Breast epithelium (tissue), 4 donors: Measurements from ENCODE around the gene SEPHS2. TPM values are rescaled to one million over a fixed set of nuclear protein-coding genes. Genes with fewer than 3 reads are reported as not detected.

Experiments used
- DNase-seq, 2 donors: peaks; one replicate each; pipeline ENCODE4 v3.0.0-alpha.2; 2019; ENCODE audit warnings: low spot score in 2 of 2
- H3K27ac ChIP-seq, 2 donors: fragments of 200-600 bp; sonication (generic) in 1 of 2; one replicate each; pipeline ENCODE4 v1.5.1; 2016 to 2019; ENCODE audit warnings: mild to moderate bottlenecking in 1 of 2
- H3K27me3 ChIP-seq, 2 donors: fragments of 200-600 bp; sonication (generic) in 1 of 2; one replicate each; pipeline versions ENCODE4 v1.5.1 to v1.6.0; 2017 to 2019; ENCODE audit warnings: control low read depth in 1 of 2, mild to moderate bottlenecking in 1 of 2
- H3K36me3 ChIP-seq: fragments of 200-600 bp; one replicate; pipeline ENCODE4 v1.5.1; 2019
- H3K4me1 ChIP-seq, 2 donors: fragments of 200-600 bp; sonication (generic); one replicate each; pipeline ENCODE4 v1.5.1; 2016 to 2019; ENCODE audit warnings: control low read depth in 1 of 2
- H3K4me3 ChIP-seq, 3 donors: fragments of 200-600 bp; sonication (generic); 1 replicate in 2 of 3; 2 replicates in 1 of 3; pipeline ENCODE4 v1.5.1; 2016 to 2019; ENCODE audit warnings: mild to moderate bottlenecking in 3 of 3, moderate library complexity in 2 of 3
- H3K9me3 ChIP-seq, 2 donors: fragments of 200-600 bp; sonication (generic) in 1 of 2; one replicate each; pipeline ENCODE4 v1.5.1; 2016 to 2019; ENCODE audit warnings: control low read depth in 1 of 2
- POLR2A ChIP-seq: fragments of 450-650 bp; IDR thresholded peaks from one replicate; pipeline ENCODE4 v1.6.1; 2016; ENCODE audit warnings: antibody characterized with exemption, mild to moderate bottlenecking, moderate library complexity
- POLR2AphosphoS5 ChIP-seq, 3 donors: sonication (generic); formaldehyde crosslinking; IDR thresholded peaks; one replicate each; pipeline ENCODE4 v1.6.1; 2017; ENCODE audit warnings: antibody characterized with exemption in 3 of 3
- intact Hi-C: fragments of 100-400 bp; cut with DNase I; formaldehyde crosslinking; loops from one replicate; pipeline ENCODE4 v1.15.1; 2023; ENCODE audit warnings: low total_unique reads
- total RNA-seq, 3 donors: library from RNA; depleted of rRNA; stranded (reverse); fragments of >200 nt; gene quantifications; one replicate each; pipeline ENCODE4 v1.1.0, GENCODE V29; 2016
- TF ChIP-seq, protein P1 (sequence below), 3 donors: fragments of 450-650 bp; IDR thresholded peaks; one replicate each; pipeline ENCODE4 v1.5.1; 2016 to 2017; ENCODE audit warnings: antibody characterized with exemption in 3 of 3, mild to moderate bottlenecking in 3 of 3, moderate library complexity in 3 of 3

The SEPHS2 gene
- total RNA-seq, 3 donors from 2014 or later = 28.8 to 44.5 (median 40.6) TPM

DNA sequence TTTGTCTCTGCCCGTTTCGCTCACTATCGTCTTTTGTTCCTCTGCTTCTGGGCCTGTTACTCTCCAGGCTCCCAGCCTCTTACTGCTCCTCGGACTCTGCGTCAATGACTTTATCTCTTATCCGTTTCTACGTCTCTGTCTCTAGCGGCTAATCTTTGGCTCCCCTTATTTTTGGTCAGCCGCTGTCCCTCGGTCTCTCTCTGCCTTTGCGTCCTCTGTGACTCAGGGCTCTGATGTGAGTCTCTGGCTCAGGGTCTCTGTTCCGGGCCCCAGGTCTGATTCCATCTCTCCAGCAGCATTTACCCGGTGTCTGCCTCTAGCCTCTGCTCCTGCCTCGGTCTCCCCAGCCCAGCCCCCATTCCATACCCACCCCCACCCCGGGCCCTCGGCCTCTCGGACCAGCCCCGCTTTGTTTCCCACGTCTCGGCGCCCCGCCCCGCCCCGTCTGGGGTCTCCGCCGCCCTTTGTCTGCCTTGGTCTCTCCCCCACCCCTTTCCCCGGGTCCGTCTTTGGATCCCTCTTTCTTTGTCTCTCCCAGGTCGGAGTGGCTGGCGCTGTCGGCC lies 51.0 kb downstream of the SEPHS2 start:
- TF ChIP-seq POLR2AphosphoS5 (IDR thresholded peaks at IDR 0.05) = no peak
- TF ChIP-seq POLR2A = no peak
- TF ChIP-seq, protein P1, sequence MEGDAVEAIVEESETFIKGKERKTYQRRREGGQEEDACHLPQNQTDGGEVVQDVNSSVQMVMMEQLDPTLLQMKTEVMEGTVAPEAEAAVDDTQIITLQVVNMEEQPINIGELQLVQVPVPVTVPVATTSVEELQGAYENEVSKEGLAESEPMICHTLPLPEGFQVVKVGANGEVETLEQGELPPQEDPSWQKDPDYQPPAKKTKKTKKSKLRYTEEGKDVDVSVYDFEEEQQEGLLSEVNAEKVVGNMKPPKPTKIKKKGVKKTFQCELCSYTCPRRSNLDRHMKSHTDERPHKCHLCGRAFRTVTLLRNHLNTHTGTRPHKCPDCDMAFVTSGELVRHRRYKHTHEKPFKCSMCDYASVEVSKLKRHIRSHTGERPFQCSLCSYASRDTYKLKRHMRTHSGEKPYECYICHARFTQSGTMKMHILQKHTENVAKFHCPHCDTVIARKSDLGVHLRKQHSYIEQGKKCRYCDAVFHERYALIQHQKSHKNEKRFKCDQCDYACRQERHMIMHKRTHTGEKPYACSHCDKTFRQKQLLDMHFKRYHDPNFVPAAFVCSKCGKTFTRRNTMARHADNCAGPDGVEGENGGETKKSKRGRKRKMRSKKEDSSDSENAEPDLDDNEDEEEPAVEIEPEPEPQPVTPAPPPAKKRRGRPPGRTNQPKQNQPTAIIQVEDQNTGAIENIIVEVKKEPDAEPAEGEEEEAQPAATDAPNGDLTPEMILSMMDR (IDR thresholded peaks at IDR 0.05) = no peak
- Histone ChIP-seq H3K27ac (peak overlapping the region; percentile 76 to 77), H3K36me3 (no peaks in the 10 kb centered on the region), H3K27me3 (no peaks in the 10 kb centered on the region), H3K4me3 (peak overlapping the region; percentile 72 to 93 (median 72)), H3K9me3 (no peaks in the 10 kb centered on the region), H3K4me1 (peaks cover 0 to 9% of the 10 kb centered on the region in 2 donors)
- intact Hi-C loops = no loop called here
- no peak for DNase-seq

Other genes with a start within 250 kb of the SEPHS2 start
- gene SULT1A3, start 246.6 kb downstream of the SEPHS2 start, total RNA-seq = 10 to 100 TPM; 12.3 to 27.0 (median 15.7) TPM
- 10 to 100 TPM in 2 of 3 donors, 1 to 10 TPM in 1; 5.9 to 14.0 (median 10.2) TPM for gene NPIPB13, start 197.4 kb downstream of the SEPHS2 start, total RNA-seq
- 10 to 100 TPM; 26.2 to 47.2 (median 38.3) TPM for gene CD2BP2, start 90.6 kb downstream of the SEPHS2 start, total RNA-seq
- 10 to 100 TPM; 19.0 to 22.2 (median 21.0) TPM for gene TBC1D10B, start 75.4 kb downstream of the SEPHS2 start, total RNA-seq
- gene MYL11, start 71.1 kb downstream of the SEPHS2 start, total RNA-seq = not detected
- 1 to 10 TPM; 1.3 to 4.6 (median 2.7) TPM for gene SEPTIN1, start 63.3 kb downstream of the SEPHS2 start, total RNA-seq
- 1 to 10 TPM; 4.8 to 9.5 (median 6.2) TPM for gene ZNF48, start 50.5 kb downstream of the SEPHS2 start, total RNA-seq
- gene ZNF771, start 38.3 kb downstream of the SEPHS2 start, total RNA-seq = 10 to 100 TPM; 21.1 to 29.2 (median 22.2) TPM
- gene DCTPP1, start 15.8 kb downstream of the SEPHS2 start, total RNA-seq = 10 to 100 TPM; 11.2 to 25.6 (median 20.1) TPM
- 1 to 10 TPM; 2.3 to 5.7 (median 2.4) TPM for gene ITGAL, start 26.9 kb upstream of the SEPHS2 start, total RNA-seq
- 10 to 100 TPM; 23.3 to 33.2 (median 29.8) TPM for gene ZNF768, start 80.7 kb upstream of the SEPHS2 start, total RNA-seq
- gene ZNF747, start 89.0 kb upstream of the SEPHS2 start, total RNA-seq = 10 to 100 TPM; 10.7 to 14.7 (median 13.2) TPM
- 1 to 10 TPM; 4.0 to 8.2 (median 7.5) TPM for gene ZNF764, start 112.5 kb upstream of the SEPHS2 start, total RNA-seq
- 10 to 100 TPM; 17.4 to 18.4 (median 18.4) TPM for gene ZNF688, start 125.8 kb upstream of the SEPHS2 start, total RNA-seq
- gene ZNF785, start 139.8 kb upstream of the SEPHS2 start, total RNA-seq = 10 to 100 TPM in 2 of 3 donors, 1 to 10 TPM in 1; 6.7 to 14.4 (median 12.0) TPM
- gene ZNF689, start 164.5 kb upstream of the SEPHS2 start, total RNA-seq = 10 to 100 TPM in 2 of 3 donors, 1 to 10 TPM in 1; 7.0 to 15.4 (median 12.8) TPM
- gene PRR14, start 205.1 kb upstream of the SEPHS2 start, total RNA-seq = 10 to 100 TPM; 21.3 to 30.2 (median 26.9) TPM
- 10 to 100 TPM; 13.6 to 25.2 (median 17.7) TPM for gene FBRS, start 212.6 kb upstream of the SEPHS2 start, total RNA-seq